Duodenal mucosa (tissue), 2 donors: ENCODE results near the gene DIRAS3.
A peak's percentile ranks its signal among the peaks of the same experiment; 100 is the strongest.
"Not testable (repeated sequence)": the region's sequence is repeated elsewhere in the genome, so short reads cannot be mapped to it uniquely, and the experiment has no call there.

Experiments used
- H3K27ac ChIP-seq: one replicate; pipeline ENCODE4 v1.7.0; 2013; ENCODE audit warnings: low read depth, low read length
- H3K27me3 ChIP-seq, 2 donors: one replicate each; pipeline ENCODE4 v1.7.0; 2013; ENCODE audit warnings: low read length in 2 of 2, control low read depth in 1 of 2; ENCODE audit not compliant: insufficient read depth in 2 of 2, control insufficient read depth in 1 of 2
- H3K36me3 ChIP-seq, 2 donors: one replicate each; pipeline ENCODE4 v1.7.0; 2013; ENCODE audit warnings: low read length in 2 of 2, control low read depth in 1 of 2; ENCODE audit not compliant: insufficient read depth in 2 of 2, control insufficient read depth in 1 of 2
- H3K4me1 ChIP-seq, 2 donors: one replicate each; pipeline ENCODE4 v1.7.0; 2013; ENCODE audit warnings: low read length in 2 of 2, control low read depth in 1 of 2; ENCODE audit not compliant: insufficient read depth in 2 of 2, control insufficient read depth in 1 of 2
- H3K4me3 ChIP-seq, 2 donors: one replicate each; pipeline ENCODE4 v1.7.0; 2013; ENCODE audit warnings: low read length in 2 of 2, low read depth in 1 of 2
- H3K9ac ChIP-seq, 2 donors: one replicate each; pipeline ENCODE4 v1.7.0; 2013; ENCODE audit warnings: low read length in 2 of 2, low read depth in 1 of 2
- H3K9me3 ChIP-seq, 2 donors: one replicate each; pipeline ENCODE4 v1.7.0; 2013; ENCODE audit warnings: low read length in 2 of 2, control low read depth in 1 of 2; ENCODE audit not compliant: control insufficient read depth in 1 of 2

DIRAS3 gene

GRCh38 chr1:68049941-68050878, at the start of gene DIRAS3:
TSS of gene DIRAS3 (minus strand) at chr1:68050627. CDS start at chr1:68047297, 3,330 bp downstream.
- no peaks in the 10 kb centered on the region for H3K36me3 ChIP-seq
- H3K27ac ChIP-seq = no peak within 1 kb of the TSS
- no peaks in the 10 kb centered on the region for H3K4me1 ChIP-seq
- H3K9me3 ChIP-seq = no peaks in the 10 kb centered on the region
- H3K9ac ChIP-seq = peak within 1 kb of the TSS; percentile 20 to 32
- H3K27me3 ChIP-seq = no peaks in the 10 kb centered on the region
- peak within 1 kb of the TSS; percentile 67 for H3K4me3 ChIP-seq

GRCh38 chr1:68093737-68094136, 43.3 kb upstream of the DIRAS3 start:
- Histone ChIP-seq H3K27ac (no peak overlapping the region), H3K27me3 (no peaks in the 10 kb centered on the region), H3K36me3 (no peaks in the 10 kb centered on the region), H3K4me1 (no peaks in the 10 kb centered on the region), H3K9ac (no peak overlapping the region), H3K4me3 (no peak overlapping the region), H3K9me3 (no peaks in the 10 kb centered on the region)

- no peaks in the 10 kb centered on the region for H3K9me3 ChIP-seq
- H3K36me3 ChIP-seq = no peaks in the 10 kb centered on the region
- H3K4me3 ChIP-seq = no peak overlapping the region
- no peak overlapping the region for H3K27ac ChIP-seq
- H3K27me3 ChIP-seq = no peaks in the 10 kb centered on the region
- no peaks in the 10 kb centered on the region for H3K4me1 ChIP-seq
- H3K9ac ChIP-seq = no peak overlapping the region
Measured at GRCh38 chr1:68087184-68087583, 36.8 kb upstream of the DIRAS3 start.

GRCh38 chr1:68085752-68086151, 35.3 kb upstream of the DIRAS3 start:
- H3K4me3 ChIP-seq = no peak overlapping the region
- no peaks in the 10 kb centered on the region for H3K4me1 ChIP-seq
- H3K9me3 ChIP-seq = no peaks in the 10 kb centered on the region
- H3K27ac ChIP-seq = no peak overlapping the region
- no peak overlapping the region for H3K9ac ChIP-seq
- H3K36me3 ChIP-seq = no peaks in the 10 kb centered on the region
- H3K27me3 ChIP-seq = no peaks in the 10 kb centered on the region

GRCh38 chr1:68083686-68084085, 33.3 kb upstream of the DIRAS3 start:
- H3K9me3 ChIP-seq = no peaks in the 10 kb centered on the region
- H3K36me3 ChIP-seq = no peaks in the 10 kb centered on the region
- no peaks in the 10 kb centered on the region for H3K4me1 ChIP-seq
- H3K27me3 ChIP-seq = no peaks in the 10 kb centered on the region
- H3K27ac ChIP-seq = no peak overlapping the region
- H3K4me3 ChIP-seq = no peak overlapping the region
- no peak overlapping the region for H3K9ac ChIP-seq

- Histone ChIP-seq H3K36me3 (no peaks in the 10 kb centered on the region), H3K9ac (no peak overlapping the region), H3K4me3 (no peak overlapping the region), H3K27ac (no peak overlapping the region), H3K9me3 (no peaks in the 10 kb centered on the region), H3K4me1 (no peaks in the 10 kb centered on the region), H3K27me3 (no peaks in the 10 kb centered on the region)
Measured at GRCh38 chr1:68081775-68082283, 31.4 kb upstream of the DIRAS3 start.

- no peaks in the 10 kb centered on the region for H3K4me1 ChIP-seq
- no peak overlapping the region for H3K4me3 ChIP-seq
- H3K36me3 ChIP-seq = no peaks in the 10 kb centered on the region
- H3K27me3 ChIP-seq = no peaks in the 10 kb centered on the region
- no peaks in the 10 kb centered on the region for H3K9me3 ChIP-seq
- no peak overlapping the region for H3K27ac ChIP-seq
- no peak overlapping the region for H3K9ac ChIP-seq
Measured at GRCh38 chr1:68078647-68079046, 28.2 kb upstream of the DIRAS3 start.

GRCh38 chr1:68074472-68074871, 24.0 kb upstream of the DIRAS3 start:
- no peak overlapping the region for H3K27ac ChIP-seq
- no peaks in the 10 kb centered on the region for H3K4me1 ChIP-seq
- no peaks in the 10 kb centered on the region for H3K9me3 ChIP-seq
- H3K36me3 ChIP-seq = no peaks in the 10 kb centered on the region
- no peak overlapping the region for H3K4me3 ChIP-seq
- H3K9ac ChIP-seq = no peak overlapping the region
- H3K27me3 ChIP-seq = no peaks in the 10 kb centered on the region

GRCh38 chr1:68065766-68066165, 15.3 kb upstream of the DIRAS3 start:
- Histone ChIP-seq H3K36me3 (no peaks in the 10 kb centered on the region), H3K4me3 (no peak overlapping the region), H3K4me1 (no peaks in the 10 kb centered on the region), H3K27me3 (no peaks in the 10 kb centered on the region), H3K27ac (no peak overlapping the region), H3K9me3 (no peaks in the 10 kb centered on the region), H3K9ac (no peak overlapping the region)

GRCh38 chr1:68058053-68058452, 7.6 kb upstream of the DIRAS3 start:
- not testable (repeated sequence) for H3K9ac ChIP-seq, H3K36me3 ChIP-seq, H3K4me1 ChIP-seq, H3K27ac ChIP-seq, H3K27me3 ChIP-seq, H3K9me3 ChIP-seq, H3K4me3 ChIP-seq
